HL-60 (cell line): ENCODE measurements around the gene GAMT.
"Not testable (repeated sequence)": the region's sequence is repeated elsewhere in the genome, so short reads cannot be mapped to it uniquely, and the experiment has no call there.

ENCODE experiments used
- DNase-seq, 2 experiments: peaks; one replicate each; pipeline ENCODE4 v3.0.0-alpha.2; 2010 to 2020; ENCODE audit warnings: low read depth in 1 of 2, low spot score in 1 of 2
- H3K27ac ChIP-seq: fragments of 250-450 bp; sonication (Bioruptor Pico); replicated peaks from 2 replicates; pipeline ENCODE4 v1.5.1; 2020; ENCODE audit warnings: mild to moderate bottlenecking, moderate library complexity
- H3K27me3 ChIP-seq: fragments of 250-450 bp; sonication (Bioruptor Pico); 2 replicates; pipeline ENCODE4 v1.5.1; 2021; ENCODE audit warnings: mild to moderate bottlenecking, moderate library complexity; ENCODE audit not compliant: insufficient read depth, poor library complexity, severe bottlenecking
- H3K4me3 ChIP-seq: replicated peaks from 2 replicates; pipeline ENCODE4 v1.5.1; 2011; ENCODE audit warnings: mild to moderate bottlenecking, control low read depth, low read length; ENCODE audit not compliant: insufficient read depth
- GABPA ChIP-seq: IDR thresholded peaks from 2 replicates; pipeline ENCODE4 v1.6.1; 2012; ENCODE audit warnings: low read depth
- POLR2AphosphoS5 ChIP-seq: IDR thresholded peaks from 2 replicates; pipeline ENCODE4 v1.6.1; 2012; ENCODE audit warnings: low read depth
- SPI1 ChIP-seq: IDR thresholded peaks from 2 replicates; pipeline ENCODE4 v1.6.1; 2012; ENCODE audit warnings: low read depth, mild to moderate bottlenecking, borderline replicate concordance
- TF ChIP-seq, protein P1 (sequence below): IDR thresholded peaks from one replicate; pipeline ENCODE4 v1.5.1; 2011; ENCODE audit warnings: low read length, control low read depth, inconsistent platforms; ENCODE audit not compliant: insufficient read depth
- TF ChIP-seq, protein P2 (sequence below): IDR thresholded peaks from 2 replicates; pipeline ENCODE4 v1.6.1; 2012; ENCODE audit warnings: low read depth; ENCODE audit not compliant: insufficient replicate concordance

GAMT gene

DNA sequence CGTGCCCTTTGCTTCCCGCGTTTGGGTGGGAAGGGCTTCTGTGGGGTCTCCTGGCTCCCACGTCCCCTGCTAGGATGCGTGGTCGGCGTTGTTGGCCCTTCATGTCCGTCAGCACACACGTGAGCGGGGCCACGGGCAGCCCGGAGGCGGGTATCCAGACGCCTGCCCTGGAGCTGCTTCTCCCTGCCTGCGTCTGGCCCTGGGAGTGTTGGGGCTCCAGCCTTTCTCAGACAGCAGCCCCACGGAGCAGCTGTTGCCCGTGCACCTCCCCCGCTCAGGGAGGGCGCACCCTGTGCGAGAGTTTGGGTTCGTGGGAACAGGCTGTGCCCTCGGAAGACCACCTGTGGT lies 20.6 kb upstream of the GAMT start:
- Histone ChIP-seq H3K27ac (no peak overlapping the region), H3K27me3 (no peaks in the 10 kb centered on the region), H3K4me3 (no peak overlapping the region)
- no peak for DNase-seq
- TF ChIP-seq, protein P1, sequence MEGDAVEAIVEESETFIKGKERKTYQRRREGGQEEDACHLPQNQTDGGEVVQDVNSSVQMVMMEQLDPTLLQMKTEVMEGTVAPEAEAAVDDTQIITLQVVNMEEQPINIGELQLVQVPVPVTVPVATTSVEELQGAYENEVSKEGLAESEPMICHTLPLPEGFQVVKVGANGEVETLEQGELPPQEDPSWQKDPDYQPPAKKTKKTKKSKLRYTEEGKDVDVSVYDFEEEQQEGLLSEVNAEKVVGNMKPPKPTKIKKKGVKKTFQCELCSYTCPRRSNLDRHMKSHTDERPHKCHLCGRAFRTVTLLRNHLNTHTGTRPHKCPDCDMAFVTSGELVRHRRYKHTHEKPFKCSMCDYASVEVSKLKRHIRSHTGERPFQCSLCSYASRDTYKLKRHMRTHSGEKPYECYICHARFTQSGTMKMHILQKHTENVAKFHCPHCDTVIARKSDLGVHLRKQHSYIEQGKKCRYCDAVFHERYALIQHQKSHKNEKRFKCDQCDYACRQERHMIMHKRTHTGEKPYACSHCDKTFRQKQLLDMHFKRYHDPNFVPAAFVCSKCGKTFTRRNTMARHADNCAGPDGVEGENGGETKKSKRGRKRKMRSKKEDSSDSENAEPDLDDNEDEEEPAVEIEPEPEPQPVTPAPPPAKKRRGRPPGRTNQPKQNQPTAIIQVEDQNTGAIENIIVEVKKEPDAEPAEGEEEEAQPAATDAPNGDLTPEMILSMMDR = no peak
- TF ChIP-seq GABPA (no peak), SPI1 (no peak), POLR2AphosphoS5 (no peak)
- TF ChIP-seq, protein P2, sequence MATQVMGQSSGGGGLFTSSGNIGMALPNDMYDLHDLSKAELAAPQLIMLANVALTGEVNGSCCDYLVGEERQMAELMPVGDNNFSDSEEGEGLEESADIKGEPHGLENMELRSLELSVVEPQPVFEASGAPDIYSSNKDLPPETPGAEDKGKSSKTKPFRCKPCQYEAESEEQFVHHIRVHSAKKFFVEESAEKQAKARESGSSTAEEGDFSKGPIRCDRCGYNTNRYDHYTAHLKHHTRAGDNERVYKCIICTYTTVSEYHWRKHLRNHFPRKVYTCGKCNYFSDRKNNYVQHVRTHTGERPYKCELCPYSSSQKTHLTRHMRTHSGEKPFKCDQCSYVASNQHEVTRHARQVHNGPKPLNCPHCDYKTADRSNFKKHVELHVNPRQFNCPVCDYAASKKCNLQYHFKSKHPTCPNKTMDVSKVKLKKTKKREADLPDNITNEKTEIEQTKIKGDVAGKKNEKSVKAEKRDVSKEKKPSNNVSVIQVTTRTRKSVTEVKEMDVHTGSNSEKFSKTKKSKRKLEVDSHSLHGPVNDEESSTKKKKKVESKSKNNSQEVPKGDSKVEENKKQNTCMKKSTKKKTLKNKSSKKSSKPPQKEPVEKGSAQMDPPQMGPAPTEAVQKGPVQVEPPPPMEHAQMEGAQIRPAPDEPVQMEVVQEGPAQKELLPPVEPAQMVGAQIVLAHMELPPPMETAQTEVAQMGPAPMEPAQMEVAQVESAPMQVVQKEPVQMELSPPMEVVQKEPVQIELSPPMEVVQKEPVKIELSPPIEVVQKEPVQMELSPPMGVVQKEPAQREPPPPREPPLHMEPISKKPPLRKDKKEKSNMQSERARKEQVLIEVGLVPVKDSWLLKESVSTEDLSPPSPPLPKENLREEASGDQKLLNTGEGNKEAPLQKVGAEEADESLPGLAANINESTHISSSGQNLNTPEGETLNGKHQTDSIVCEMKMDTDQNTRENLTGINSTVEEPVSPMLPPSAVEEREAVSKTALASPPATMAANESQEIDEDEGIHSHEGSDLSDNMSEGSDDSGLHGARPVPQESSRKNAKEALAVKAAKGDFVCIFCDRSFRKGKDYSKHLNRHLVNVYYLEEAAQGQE = no peak

DNA sequence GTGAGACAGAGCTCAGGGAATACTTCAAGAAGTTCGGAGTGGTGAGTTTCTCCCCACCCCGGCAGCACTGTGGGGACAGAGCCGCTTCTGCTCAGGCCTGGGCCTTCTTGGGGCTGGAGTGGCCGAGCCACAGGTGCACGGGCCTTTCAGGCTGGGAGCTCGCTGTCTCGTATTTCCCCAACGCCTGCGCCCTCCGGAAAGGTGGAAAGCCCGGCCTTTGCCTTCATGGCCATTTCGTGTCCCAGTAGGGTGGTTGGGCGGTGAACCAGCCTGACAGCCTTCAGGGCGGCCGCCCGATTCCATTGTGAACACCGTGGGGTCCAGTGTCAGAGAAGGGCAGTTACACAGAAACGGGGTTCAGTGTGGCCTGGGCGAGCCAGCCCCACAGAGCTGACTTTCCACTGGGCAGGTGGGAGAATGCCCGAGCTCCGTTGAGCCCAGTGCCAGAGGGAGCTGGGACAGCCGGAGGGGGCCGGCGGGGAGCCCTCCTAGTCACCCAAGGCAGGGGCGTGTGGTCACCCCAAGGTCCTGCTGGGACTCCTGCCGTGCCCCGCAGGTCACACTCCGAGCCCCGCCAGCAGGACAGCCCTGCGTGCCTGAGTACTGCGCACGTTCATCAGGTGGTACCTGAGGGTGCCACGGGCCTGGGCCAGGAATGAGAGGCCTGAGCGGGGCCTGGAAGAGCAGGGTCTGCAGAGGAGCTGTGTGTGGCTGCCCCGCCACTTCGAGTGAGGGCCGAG lies 20.0 kb upstream of the GAMT start:
- Histone ChIP-seq H3K27me3 (no peaks in the 10 kb centered on the region), H3K4me3 (no peak overlapping the region), H3K27ac (no peak overlapping the region)
- no peak for DNase-seq
- TF ChIP-seq SPI1 = no peak
- no peak for TF ChIP-seq POLR2AphosphoS5
- TF ChIP-seq, protein P2 = no peak
- TF ChIP-seq, protein P1 = no peak
- TF ChIP-seq GABPA = no peak

DNA sequence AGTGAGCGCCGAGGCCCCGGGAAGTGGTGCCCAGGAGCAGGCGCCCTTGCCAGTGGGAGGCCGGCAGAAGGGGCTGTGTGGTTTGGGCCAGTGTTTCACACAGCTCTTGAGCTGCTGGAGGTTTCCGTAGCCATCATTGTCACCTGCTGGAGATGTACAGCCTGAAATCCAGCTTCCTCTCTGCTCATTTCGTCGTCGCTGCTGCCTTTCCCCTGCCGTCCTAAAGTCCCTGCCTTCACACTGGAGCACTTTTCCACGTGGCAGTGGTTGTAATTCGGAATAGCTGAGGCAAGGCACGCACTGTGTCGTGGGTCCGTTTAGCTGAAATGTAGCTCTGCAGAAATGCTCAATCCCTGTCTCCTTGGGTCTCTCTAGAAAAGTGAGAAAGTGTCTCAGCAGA lies 19.2 kb upstream of the GAMT start:
- no peak overlapping the region for H3K4me3 ChIP-seq
- DNase-seq = no peak
- no peak overlapping the region for H3K27ac ChIP-seq
- TF ChIP-seq SPI1 = no peak
- no peak for TF ChIP-seq GABPA
- TF ChIP-seq POLR2AphosphoS5 = no peak
- TF ChIP-seq, protein P1 = no peak
- TF ChIP-seq, protein P2 = no peak
- no peaks in the 10 kb centered on the region for H3K27me3 ChIP-seq

DNA sequence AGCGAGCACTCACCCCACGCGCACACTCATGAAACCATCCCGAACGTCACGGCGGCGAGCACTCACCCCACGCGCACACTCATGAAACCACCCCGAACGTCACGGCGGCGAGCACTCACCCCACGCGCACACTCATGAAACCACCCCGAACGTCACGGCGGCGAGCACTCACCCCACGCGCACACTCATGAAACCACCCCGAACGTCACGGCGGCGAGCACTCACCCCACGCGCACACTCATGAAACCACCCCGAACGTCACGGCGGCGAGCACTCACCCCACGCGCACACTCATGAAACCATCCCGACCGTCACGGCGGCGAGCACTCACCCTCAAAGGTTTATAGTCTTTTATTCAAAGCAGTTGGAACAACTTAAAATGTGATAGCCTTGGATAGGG lies 18.7 kb upstream of the GAMT start:
- H3K4me3 ChIP-seq, H3K27ac ChIP-seq, DNase-seq, H3K27me3 ChIP-seq: not testable (repeated sequence)
